ENCODE data around the gene SLC25A40.
"Not testable (repeated sequence)": the region's sequence is repeated elsewhere in the genome, so short reads cannot be mapped to it uniquely, and the experiment has no call there.

SLC25A40 gene

DNA sequence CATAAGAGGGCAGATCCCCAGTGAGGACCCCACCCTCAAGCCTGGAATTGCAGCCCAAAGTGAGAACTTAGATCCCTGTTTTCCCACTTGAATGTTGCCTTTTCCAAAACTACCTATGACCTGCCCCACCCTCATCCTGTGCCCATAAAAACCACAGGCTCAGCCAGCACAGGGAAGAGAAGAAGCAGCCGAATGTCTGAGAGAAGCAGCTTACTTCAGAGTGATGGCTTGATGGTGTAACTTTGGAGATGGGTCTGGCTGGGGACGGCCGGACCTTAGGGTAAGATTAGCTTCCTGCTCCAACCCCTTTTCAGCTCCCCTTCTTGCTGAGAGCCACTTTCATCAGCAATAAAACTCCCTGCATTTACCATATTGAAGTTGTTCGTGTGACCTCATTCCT lies 5.7 kb downstream of the SLC25A40 start:
- no peak for DNase-seq

- not testable (repeated sequence) for DNase-seq
Measured at GRCh38 chr7:87866533-87866932, 9.6 kb downstream of the SLC25A40 start.

GRCh38 chr7:87866089-87866488 lies 10.1 kb downstream of the SLC25A40 start:
- no peak for DNase-seq

GRCh38 chr7:87858417-87859100 lies 17.6 kb downstream of the SLC25A40 start:
- no peak for DNase-seq

- DNase-seq: no peak
Measured at GRCh38 chr7:87853237-87853864, 22.8 kb downstream of the SLC25A40 start.

GRCh38 chr7:87852306-87852705 lies 23.9 kb downstream of the SLC25A40 start:
- DNase-seq: no peak

- DNase-seq: no peak
Measured at GRCh38 chr7:87850836-87851593, 25.1 kb downstream of the SLC25A40 start.

DNA sequence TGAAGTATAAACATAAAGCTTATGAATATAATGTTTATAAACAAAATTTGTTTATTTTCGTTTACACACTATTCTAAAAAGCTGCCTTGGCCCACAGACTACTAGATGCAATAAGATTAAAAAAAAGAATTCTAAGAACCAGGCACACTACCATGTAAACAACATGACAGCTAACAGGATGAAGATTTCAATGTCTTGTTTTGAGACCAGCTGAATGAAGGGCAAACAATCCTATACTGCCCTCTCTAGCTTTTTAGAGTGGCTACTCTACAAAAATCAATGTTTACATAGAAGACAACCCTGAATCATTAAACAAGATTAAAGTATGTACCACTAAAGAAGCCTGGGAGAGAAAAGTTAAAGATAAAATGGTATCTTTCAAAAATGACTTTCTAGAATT lies 38.6 kb downstream of the SLC25A40 start:
- no peak for DNase-seq

GRCh38 chr7:87833130-87833529 lies 43.0 kb downstream of the SLC25A40 start:
- no peak for DNase-seq

DNA sequence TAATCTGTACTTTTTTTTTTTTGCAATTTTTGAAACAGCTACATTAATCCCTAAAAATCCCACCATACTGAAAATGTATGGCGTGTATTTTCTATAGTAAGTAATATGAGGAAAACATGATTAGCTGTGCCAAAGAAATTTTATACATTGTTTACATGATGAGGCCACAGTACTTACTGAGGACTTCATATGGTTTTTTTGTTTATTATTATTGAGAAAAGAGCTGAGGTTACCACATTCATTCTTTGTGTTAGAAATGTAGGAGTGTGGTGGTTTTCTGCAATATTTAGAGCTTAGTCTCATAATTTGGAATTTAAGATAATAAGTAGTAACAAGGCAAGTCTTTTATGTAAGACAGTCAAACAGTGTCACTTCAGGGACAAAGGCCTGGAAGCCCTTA lies 45.1 kb downstream of the SLC25A40 start:
- no peak for DNase-seq

- DNase-seq: not testable (repeated sequence)
Measured at GRCh38 chr7:87828383-87828782, 47.8 kb downstream of the SLC25A40 start.

DNA sequence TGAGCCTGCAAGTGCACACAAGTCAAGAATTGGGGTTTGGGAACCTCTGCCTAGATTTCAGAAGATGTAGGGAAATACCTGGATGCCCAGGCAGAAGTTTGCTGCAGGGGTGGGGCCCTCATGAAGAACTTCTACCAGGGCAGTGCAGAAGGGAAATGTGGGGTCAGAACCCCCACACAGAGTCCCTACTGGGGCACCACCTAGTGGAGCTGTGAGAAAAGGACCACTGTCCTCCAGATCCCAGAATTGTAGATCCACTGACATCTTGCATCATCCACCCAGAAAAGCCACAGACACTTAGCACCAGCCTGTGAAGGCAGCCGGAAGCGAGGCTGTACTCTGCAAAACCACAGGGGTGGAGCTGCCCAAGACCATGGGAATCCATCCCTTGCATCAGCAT lies 50.8 kb downstream of the SLC25A40 start:
- not testable (repeated sequence) for DNase-seq

GRCh38 chr7:87822056-87822455 lies 54.1 kb downstream of the SLC25A40 start:
- not testable (repeated sequence) for DNase-seq

- no peak for DNase-seq
Measured at GRCh38 chr7:87818336-87818735, 57.8 kb downstream of the SLC25A40 start.

- no peak for DNase-seq
Measured at GRCh38 chr7:87816389-87816788, 59.8 kb downstream of the SLC25A40 start.

DNA sequence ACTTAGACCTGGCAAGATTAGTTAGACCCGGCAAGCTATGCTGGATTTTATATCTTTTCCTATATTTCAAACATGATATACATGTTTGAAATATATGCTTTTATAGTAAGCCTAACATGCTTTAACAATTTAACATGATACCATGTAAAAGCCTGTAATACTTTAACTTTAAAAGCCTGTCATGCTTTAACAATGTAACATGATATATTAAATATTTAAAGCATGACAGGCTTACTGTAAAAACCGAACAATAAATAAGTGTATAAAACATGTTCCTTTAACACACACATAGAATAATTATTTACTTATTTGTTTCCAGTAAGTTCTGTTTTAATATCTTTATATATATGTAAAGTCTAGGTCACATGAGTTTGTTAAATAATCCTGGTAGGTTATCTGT lies 65.4 kb downstream of the SLC25A40 start:
- no peak for DNase-seq

DNA sequence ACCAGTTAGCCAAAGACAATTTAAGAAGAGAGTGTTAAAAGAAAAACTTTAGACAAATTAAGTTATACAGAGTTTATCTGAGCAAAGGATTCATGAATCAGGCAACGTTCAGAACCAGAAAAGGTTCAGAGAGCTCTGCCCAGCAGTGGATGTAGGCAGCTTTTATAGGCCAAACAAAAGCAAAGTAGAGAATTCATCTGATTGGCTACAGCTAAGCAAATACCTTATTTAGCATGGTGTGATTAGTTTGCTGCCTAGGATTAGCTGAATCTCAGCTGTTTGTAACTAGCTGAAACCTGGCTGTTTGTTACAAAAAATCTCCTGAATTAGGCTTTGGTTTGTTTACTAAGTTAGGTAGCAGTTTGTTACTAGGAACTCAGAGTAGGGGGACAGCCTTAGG lies 66.0 kb downstream of the SLC25A40 start:
- DNase-seq: no peak

DNA sequence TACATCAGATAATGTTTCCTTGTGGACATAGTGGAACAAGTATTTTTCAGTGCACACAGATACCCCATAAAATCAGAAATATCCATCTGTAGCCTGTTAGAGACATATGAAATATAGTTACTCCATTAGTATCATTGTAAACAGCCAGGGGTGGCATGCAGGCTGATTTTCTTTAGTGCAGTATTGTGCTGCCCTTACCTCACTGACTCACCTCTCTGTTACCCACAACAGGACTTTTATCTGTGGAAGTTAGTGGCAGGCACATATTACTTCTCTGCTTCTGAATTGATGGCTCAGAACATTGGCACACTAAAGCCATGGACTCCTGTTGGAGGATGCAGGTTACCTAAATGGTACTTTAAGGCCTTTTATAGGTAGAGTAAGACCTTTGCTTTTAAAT lies 70.0 kb downstream of the SLC25A40 start:
- no peak for DNase-seq

- no peak for DNase-seq
Measured at GRCh38 chr7:87797798-87798403, 78.3 kb downstream of the SLC25A40 start.

DNA sequence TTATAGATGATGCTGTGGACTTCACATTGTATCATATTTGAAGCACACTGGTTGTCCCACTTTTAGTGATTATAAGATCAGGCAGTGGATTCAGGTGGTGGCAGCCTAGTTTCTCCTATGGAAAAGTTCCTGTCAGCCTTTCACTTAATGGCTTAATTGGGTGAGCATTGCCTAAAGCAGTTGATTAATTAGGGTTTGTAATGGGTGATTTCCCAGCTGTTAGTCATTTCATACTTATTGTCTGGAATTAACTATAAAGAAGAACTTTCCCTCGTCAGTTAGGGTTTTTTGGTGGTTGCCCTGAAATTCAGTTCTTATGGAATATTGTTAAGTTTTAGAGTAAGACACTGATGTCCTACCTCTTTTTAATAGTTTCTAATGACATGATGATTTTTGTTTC lies 78.8 kb downstream of the SLC25A40 start:
- no peak for DNase-seq

- no peak for DNase-seq
Measured at GRCh38 chr7:87785368-87785995, 90.7 kb downstream of the SLC25A40 start.

GRCh38 chr7:87784424-87784823 lies 91.7 kb downstream of the SLC25A40 start:
- DNase-seq: no peak
